ENCODE data around the gene CHDH. TPM values are rescaled to one million over a fixed set of nuclear protein-coding genes. Genes with fewer than 3 reads are reported as not detected.

CHDH gene
- 24.9 and 28.5 TPM in 2 replicates for total RNA-seq (2022)
- Bru-seq, nascent RNA, result percentile 65 among the genes with signal in this experiment
- BruChase-seq, experiment 1, labeled RNA remaining after a 6-hour chase, result percentile 80 among the genes with signal in this experiment
- percentile 79 among the genes with signal in this experiment for BruChase-seq, experiment 2, labeled RNA remaining after a 2-hour chase
- long read RNA-seq, full-length matches to known transcripts, result 17 of 36 reads
- long read RNA-seq, partial matches to known transcripts, result 2 of 36 reads
- long read RNA-seq, other reads (novel, unspliced or antisense), result 17 of 36 reads

- peak within 1 kb of the TSS; percentile 83 for H3K27ac Mint-ChIP-seq (ENCODE audit: unreplicated experiment)
Measured at GRCh38 chr3:53846134-53846850, at the start of gene CHDH, which contains the start of gene IL17RB. TSS of gene CHDH (minus strand) at chr3:53846419. CDS start at chr3:53824008, 22,411 bp downstream. TSS of gene IL17RB (plus strand) at chr3:53846568. CDS start at chr3:53846589, 21 bp downstream.

GRCh38 chr3:53892286-53892637 lies 46.0 kb upstream of the CHDH start:
- peaks cover 31% of the 10 kb centered on the region for H3K4me1 Mint-ChIP-seq (ENCODE audit: low read depth, unreplicated experiment)
- peak overlapping the region; percentile 91 for H3K4me3 Mint-ChIP-seq (ENCODE audit: low read depth, unreplicated experiment)
- no peaks in the 10 kb centered on the region for H3K9me3 Mint-ChIP-seq (ENCODE audit: low read depth, unreplicated experiment)
- DNase-seq, result no peak
- peaks cover 13% of the 10 kb centered on the region for H3K27me3 Mint-ChIP-seq (ENCODE audit: unreplicated experiment)
- no peak for TF ChIP-seq CTCF (IDR thresholded peaks at IDR 0.05; ENCODE audit: unreplicated experiment)
- CTCF ChIA-PET, result interaction anchor here (0.6 to 1.8 kb wide), 2 partner anchors 47 to 592 kb away, joined by 3 to 5 read pairs; no protein-coding TSS in a partner anchor
- BruUV-seq (replicated peaks), result TSS peak; percentile 99
- intact Hi-C loops (cut with micrococcal nuclease; ENCODE audit: unreplicated experiment), result no loop called here
- peak overlapping the region; percentile 99 for H3K27ac Mint-ChIP-seq (ENCODE audit: unreplicated experiment)
- H3K36me3 Mint-ChIP-seq (ENCODE audit: insufficient read depth, unreplicated experiment), result peaks cover 40% of the 10 kb centered on the region

More at GRCh38 chr3:53846134-53846850, at the start of gene CHDH, which contains the start of gene IL17RB:
- H3K4me3 Mint-ChIP-seq (ENCODE audit: low read depth, unreplicated experiment), result peak within 1 kb of the TSS; percentile 59
- H3K9me3 Mint-ChIP-seq (ENCODE audit: low read depth, unreplicated experiment), result no peaks in the 10 kb centered on the region
- no peaks in the 10 kb centered on the region for H3K27me3 Mint-ChIP-seq (ENCODE audit: unreplicated experiment)
- peaks cover 47% of the 10 kb centered on the region for H3K4me1 Mint-ChIP-seq (ENCODE audit: low read depth, unreplicated experiment)
- no TSS peak for BruUV-seq (replicated peaks)
- CTCF ChIA-PET, result interaction anchor here (1.8 kb wide), 1 partner anchor 45 kb away, joined by 5 read pairs; the partner anchor contains the start of gene SELENOK
- DNase-seq, result peak; percentile 85
- TF ChIP-seq CTCF (IDR thresholded peaks at IDR 0.05; ENCODE audit: unreplicated experiment), result no peak
- H3K36me3 Mint-ChIP-seq (ENCODE audit: insufficient read depth, unreplicated experiment), result peaks cover 32% of the 10 kb centered on the region
- intact Hi-C loops (cut with micrococcal nuclease; ENCODE audit: unreplicated experiment), result no loop called here

GRCh38 chr3:53891497-53892285 lies 45.5 kb upstream of the CHDH start, which contains the start of gene SELENOK:
TSS of gene SELENOK (minus strand) at chr3:53891859.
- CTCF ChIA-PET, result interaction anchor here (0.6 to 1.8 kb wide), 2 partner anchors 46 to 591 kb away, joined by 3 to 5 read pairs; no protein-coding TSS in a partner anchor
- no TSS peak for BruUV-seq (replicated peaks)
- peak within 1 kb of the TSS; percentile 91 for H3K4me3 Mint-ChIP-seq (ENCODE audit: low read depth, unreplicated experiment)
- no peaks in the 10 kb centered on the region for H3K9me3 Mint-ChIP-seq (ENCODE audit: low read depth, unreplicated experiment)
- intact Hi-C loops (cut with micrococcal nuclease; ENCODE audit: unreplicated experiment), result no loop called here
- peak; percentile 96 for DNase-seq
- H3K27ac Mint-ChIP-seq (ENCODE audit: unreplicated experiment), result peak within 1 kb of the TSS; percentile 99
- H3K36me3 Mint-ChIP-seq (ENCODE audit: insufficient read depth, unreplicated experiment), result peaks cover 45% of the 10 kb centered on the region
- TF ChIP-seq CTCF (IDR thresholded peaks at IDR 0.05; ENCODE audit: unreplicated experiment), result no peak
- H3K27me3 Mint-ChIP-seq (ENCODE audit: unreplicated experiment), result peaks cover 13% of the 10 kb centered on the region
- peaks cover 31% of the 10 kb centered on the region for H3K4me1 Mint-ChIP-seq (ENCODE audit: low read depth, unreplicated experiment)

Measured in Calu3 (cell line).